GM12865 (cell line): ENCODE data around the gene SHANK1.

ENCODE experiments used
- DNase-seq: peaks from one replicate; pipeline ENCODE4 v3.0.0; 2010; ENCODE audit warnings: low read depth
- H3K4me3 ChIP-seq: 2 replicates; pipeline ENCODE4 v1.5.1; 2011; ENCODE audit warnings: mild to moderate bottlenecking, low read depth, low read length, control low read depth
- CTCF ChIP-seq: IDR thresholded peaks from 2 replicates; pipeline ENCODE4 v1.5.1; 2011; ENCODE audit warnings: low read length, control low read depth, low read depth, inconsistent platforms; ENCODE audit not compliant: insufficient read depth; ENCODE audit errors: missing control alignments

The SHANK1 gene

GRCh38 chr19:50664204-50664603, 55.4 kb downstream of the SHANK1 start:
- no peak for DNase-seq
- no peak for TF ChIP-seq CTCF
- no peak overlapping the region for H3K4me3 ChIP-seq

GRCh38 chr19:50663482-50663790, 56.2 kb downstream of the SHANK1 start:
- no peak for DNase-seq
- H3K4me3 ChIP-seq: no peak overlapping the region
- TF ChIP-seq CTCF: no peak

GRCh38 chr19:50662651-50663481, 56.7 kb downstream of the SHANK1 start:
- no peak overlapping the region for H3K4me3 ChIP-seq
- no peak for DNase-seq
- no peak for TF ChIP-seq CTCF

GRCh38 chr19:50661766-50662650, 57.6 kb downstream of the SHANK1 start:
- H3K4me3 ChIP-seq: no peak overlapping the region
- no peak for TF ChIP-seq CTCF
- no peak for DNase-seq

GRCh38 chr19:50661023-50661422, 58.6 kb downstream of the SHANK1 start:
- TF ChIP-seq CTCF: no peak
- DNase-seq: no peak

GRCh38 chr19:50660088-50660366, 59.6 kb downstream of the SHANK1 start:
- no peak for TF ChIP-seq CTCF
- no peak for DNase-seq
- no peak overlapping the region for H3K4me3 ChIP-seq

More at GRCh38 chr19:50661023-50661422, 58.6 kb downstream of the SHANK1 start:
- H3K4me3 ChIP-seq: no peak overlapping the region
